Stimulated activated CD8-positive, alpha-beta memory T cell treated with anti-CD3 and anti-CD28 coated beads, Interleukin-15, amount 100 ng/mL, for 48 hours (primary cell): ENCODE measurements around the gene ZNF511.
"Not testable (repeated sequence)": the region's sequence is repeated elsewhere in the genome, so short reads cannot be mapped to it uniquely, and the experiment has no call there.

Source experiments
- DNase-seq, 2 donors: peaks; one replicate each; pipeline ENCODE4 v3.0.0-alpha.2; 2020; ENCODE audit warnings: low read depth in 2 of 2

The ZNF511 gene

GRCh38 chr10:133314911-133315310 lies 6.2 kb downstream of the ZNF511 start:
- no peak for DNase-seq

DNA sequence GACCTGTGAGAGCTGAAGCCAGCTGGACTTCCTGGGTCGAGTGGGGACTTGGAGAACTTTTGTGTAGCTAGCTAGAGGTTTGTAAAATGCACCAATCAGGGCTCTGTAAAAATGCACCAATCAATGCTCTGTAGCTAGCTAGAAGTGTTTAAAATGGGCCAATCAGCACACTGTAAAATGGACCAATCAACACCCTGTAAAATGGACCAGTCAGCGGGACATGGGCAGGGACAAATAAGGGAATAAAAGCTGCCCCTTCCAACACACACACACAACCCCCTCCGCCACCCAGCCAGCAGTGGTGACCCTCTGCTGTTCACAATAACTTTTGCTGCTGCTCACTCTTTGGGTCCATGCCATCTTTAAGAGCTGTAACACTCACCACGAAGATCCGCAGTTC lies 7.1 kb downstream of the ZNF511 start:
- DNase-seq: no peak

DNA sequence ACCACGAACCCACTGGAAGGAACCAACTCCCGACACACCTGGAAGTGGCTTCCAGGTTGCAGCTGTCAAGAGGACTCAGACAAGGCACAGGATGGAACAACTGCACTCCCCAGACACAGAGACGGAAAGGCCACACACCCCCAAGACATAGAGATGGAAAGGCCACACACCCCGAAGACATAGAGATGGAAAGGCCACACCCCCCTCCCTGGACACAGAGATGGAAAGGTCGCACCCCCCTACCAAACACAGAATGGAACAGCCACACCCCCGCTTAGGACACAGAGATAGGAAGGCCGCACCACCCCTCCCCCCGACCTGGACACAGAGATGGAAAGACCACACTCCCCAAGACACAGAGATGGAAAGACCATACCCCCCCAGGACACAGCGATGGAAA lies 7.6 kb downstream of the ZNF511 start:
- DNase-seq: no peak

- no peak for DNase-seq
Observed at GRCh38 chr10:133316732-133317131, 8.0 kb downstream of the ZNF511 start.

DNA sequence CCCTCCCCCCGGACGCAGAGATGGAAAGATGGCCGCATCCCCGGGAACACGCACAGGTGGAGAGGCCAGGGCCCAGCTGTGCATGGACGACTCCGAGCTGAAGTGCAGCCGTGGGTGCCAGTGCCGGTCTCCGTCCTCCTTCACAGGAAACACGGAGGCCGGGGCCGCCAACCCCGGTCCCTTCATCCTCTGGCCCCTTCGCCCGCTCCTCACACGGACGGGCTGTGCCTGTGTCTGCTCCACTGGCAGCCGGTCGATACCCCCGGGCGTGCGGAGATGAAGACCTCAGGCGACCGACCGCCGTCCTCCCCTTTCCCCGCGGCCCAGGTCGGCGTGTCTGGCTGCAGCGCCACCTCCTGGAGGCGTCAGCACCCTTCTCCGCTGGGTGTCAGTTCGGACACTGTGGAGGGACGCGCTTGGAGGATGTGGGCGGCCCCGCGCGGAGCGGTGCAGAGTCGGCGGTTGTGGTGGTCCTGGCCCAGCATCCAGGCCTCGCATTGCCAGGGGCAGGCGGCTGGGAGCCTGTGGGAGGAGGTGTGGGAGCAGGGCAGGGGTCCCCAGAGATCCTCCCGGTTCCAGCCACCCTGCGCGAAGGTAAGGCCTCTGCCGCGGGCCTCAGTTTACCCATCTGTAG lies 9.9 kb downstream of the ZNF511 start:
- peak; percentile 50 to 56 for DNase-seq

DNA sequence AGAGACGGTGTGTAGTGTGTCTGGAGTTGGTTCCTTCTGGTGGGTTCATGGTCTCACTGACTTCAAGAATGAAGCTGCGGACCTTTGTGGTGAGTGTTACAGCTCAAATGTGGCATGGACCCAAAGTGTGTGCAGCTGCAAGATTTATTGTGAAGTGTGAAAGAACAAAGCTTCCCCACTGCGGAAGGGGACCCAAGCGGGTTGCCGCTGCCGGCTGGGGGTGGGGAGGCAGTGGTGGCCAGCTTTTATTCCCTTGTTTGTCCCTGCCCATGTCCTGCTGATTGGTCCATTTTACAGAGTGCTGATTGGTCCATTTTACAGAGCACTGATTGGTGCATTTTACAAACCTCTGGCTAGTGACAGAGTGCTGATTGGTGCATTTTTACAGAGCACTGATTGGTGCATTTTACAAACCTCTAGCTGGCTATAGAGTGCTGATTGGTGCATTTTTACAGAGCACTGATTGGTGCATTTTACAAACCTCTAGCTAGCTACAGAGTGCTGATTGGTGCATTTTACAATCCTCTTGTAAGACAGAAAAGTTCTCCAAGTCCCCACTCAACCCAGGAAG lies 12.2 kb downstream of the ZNF511 start:
- not testable (repeated sequence) for DNase-seq

GRCh38 chr10:133322064-133322709 lies 13.5 kb downstream of the ZNF511 start:
- DNase-seq: not testable (repeated sequence)

DNA sequence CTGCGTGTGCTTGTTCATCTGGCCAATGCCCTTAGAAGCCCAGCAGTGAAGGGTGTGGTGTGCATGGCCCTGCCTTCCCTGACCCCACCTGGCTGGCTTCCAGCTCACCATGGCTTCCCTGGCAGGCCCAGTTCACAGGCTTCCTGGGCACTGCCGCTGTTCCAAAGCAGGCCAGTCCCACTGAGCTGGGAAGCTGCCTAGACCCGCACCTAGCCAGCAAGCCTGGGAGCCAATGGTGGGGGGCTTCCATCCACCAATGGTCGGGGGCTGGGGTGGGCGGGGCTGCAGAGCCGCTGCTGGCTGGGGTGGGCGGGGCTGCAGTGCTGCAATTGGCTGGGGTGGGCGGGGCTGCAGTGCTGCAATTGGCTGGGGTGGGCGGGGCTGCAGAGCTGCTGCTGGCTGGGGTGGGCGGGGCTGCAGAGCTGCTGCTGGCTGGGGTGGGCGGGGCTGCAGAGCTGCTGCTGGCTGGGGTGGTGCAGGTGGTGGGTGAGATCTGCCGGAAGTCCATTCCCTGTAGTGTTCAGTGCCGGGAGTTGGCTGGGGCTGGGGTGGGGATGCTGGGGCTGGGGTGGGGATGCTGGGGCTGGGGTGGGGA lies 15.6 kb downstream of the ZNF511 start:
- peak in 1 of 2 donors; percentile 61 for DNase-seq

GRCh38 chr10:133324857-133325260 lies 16.1 kb downstream of the ZNF511 start:
- DNase-seq: no peak

DNA sequence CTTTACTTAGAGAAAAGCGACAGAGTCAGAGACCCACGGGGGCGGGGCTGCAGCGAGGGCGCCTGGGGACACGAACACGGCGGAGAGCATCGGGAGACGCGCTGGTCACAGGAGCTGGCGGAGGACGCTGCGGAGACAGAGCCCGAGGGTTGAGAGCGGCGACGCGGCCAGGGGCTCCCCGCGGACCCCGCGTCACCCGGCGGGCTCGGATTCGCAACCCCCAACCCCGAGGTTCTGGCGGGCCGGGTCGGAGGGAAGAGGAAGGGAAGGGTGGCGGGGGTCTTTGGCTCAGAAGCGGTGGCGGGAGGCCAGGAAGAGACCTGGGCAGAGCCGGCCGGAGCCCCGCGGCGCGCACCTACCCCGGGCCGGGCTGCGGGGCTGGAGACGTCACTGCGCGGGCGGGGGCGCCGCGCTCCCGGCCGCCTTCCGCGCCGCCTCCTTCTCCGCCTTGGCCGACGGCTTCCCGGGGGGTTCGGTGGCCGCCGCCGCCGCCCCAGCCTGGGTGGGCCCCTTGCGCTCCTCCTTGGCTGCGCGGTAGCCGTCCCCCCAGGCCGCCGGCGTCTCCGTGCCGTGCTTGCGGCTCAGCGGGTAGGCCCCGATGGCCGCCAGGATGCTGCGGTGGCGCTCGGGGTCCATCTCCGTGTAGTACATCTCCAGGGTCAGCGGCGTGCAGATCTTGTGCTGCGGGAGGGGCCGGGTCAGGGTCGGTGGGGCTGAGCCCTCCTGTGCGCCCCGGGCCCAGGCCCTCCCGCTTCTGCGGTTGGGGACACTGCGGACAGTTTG lies 16.9 kb downstream of the ZNF511 start:
- no peak for DNase-seq

- DNase-seq: no peak
Observed at GRCh38 chr10:133326223-133326551, 17.5 kb downstream of the ZNF511 start.

DNA sequence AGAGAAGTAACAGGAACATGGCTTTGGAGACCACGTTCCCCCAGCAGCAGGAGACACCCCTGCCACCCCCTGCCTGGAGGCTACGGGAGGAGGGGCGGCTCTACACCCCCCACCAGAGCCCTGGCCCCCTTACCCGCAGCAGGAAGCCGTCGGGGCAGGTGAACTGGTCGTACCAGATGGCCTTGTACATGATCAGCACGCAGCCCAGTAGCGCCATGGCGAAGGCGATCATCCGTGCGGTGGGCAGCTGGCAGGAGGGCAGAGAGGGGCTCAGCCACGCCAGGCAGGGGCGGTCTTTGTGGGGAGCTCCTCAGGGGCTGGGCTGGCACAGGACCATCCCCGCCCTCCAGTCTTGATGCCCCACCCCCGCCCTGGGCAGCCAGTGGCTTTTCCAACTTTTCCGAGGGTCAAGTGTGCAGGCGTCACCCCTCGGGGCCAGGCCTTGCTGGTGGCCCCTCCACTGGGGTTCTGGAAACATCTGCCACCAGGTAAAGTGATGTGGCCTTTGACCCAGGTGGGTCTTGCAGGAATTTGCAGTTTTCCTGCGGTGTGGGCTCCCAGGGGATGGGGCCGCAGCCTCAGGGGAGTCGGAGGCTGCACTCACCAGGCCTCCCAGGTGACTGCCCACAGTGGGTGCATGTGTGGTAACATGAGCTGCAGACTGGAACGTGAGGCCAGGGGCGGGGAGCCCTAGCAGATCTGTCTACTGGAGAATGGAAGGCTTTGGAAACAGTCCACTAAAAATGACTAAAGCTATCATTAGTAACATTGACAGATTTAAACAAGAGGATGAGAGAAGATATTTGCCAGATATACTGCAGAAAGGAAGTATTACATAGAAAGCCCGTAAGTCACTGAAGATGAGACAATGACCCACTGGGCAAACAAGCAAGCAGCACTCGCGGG lies 18.3 kb downstream of the ZNF511 start:
- no peak for DNase-seq

GRCh38 chr10:133327651-133328357 lies 19.1 kb downstream of the ZNF511 start:
- no peak for DNase-seq

DNA sequence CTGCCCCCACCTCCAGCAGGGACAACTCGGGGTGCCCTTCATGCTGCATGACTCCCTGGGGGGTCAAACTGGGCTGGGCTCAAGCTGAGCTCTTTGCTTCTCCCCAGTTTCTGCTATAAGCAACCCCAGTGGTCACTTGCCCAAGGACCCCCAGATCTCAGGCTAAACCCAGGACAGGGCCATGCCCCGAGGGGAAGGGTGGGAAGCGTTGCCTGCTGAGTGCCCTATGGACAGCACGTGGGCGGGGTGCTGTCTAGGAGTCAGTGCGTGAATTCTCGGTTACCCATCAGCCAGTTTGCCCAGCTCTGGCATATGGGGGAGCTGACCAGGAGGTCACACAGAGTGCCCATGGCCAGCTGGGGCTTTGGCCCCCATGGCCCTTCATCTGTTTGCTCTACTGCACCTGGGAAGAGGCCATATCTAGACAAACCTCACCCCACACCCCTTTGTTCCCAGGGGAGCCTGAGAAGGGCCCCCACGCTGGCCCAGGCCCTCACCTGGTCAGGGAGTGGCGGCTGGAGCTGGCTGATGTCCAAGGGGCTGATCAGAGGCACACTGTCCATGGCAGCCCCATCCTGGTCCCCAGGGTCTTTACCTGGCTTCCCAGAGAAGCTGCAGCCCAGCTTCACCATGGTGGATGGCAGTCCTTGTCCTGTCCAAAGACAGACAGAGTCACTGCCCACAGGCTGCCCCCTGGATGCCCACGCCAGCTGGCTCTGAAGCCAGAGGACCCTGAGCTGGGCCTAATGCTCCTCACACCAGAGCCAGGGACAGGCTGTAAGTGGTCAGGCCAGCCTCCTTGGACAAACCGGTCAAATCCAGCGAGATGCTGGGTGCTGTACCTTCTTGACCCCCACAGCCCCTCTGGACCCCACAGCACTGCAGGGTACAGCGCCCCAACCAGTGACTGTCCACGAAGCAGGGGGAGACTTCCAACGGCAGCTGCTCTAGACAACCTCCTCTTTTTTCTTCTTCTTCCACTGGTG lies 19.9 kb downstream of the ZNF511 start:
- DNase-seq: no peak

GRCh38 chr10:133329491-133330202 lies 20.9 kb downstream of the ZNF511 start:
- peak; percentile 72 to 73 for DNase-seq

DNA sequence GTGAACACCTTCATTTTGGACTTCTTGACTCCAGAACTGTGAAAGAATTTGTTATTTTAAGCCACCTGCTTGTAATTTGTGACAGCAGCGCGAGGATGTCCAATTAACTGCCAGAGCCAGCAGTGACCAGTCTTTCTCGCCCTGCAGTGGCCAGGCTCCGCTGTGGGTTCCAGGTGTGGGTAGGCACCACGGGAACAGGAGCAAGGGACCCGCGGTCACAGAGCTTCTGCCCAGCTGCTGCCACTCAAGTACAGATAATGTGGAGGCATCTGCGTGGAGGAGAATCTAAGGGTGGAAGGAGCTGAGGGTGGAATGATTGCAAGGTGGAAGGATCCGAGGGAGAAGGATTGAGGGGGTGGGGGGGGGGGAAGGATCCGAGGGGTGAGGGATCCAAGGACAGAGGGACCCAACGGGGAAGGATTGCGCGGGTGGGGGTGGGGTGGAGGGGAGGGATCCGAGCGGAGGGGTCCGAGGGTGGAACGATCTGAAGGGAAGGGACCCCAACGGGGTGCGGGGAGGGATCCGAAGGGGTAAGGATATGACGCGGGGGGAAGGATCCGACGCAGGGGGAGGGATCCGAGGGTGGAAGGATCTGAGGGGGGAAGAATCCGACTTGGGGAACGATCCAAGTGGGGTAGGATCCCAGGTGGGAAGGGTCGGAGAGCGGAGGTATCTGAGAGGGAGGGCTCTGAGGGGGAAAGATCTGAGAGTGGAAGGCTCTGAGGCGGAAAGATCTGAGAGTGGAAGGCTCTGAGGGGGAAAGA lies 24.4 kb downstream of the ZNF511 start:
- no peak for DNase-seq

DNA sequence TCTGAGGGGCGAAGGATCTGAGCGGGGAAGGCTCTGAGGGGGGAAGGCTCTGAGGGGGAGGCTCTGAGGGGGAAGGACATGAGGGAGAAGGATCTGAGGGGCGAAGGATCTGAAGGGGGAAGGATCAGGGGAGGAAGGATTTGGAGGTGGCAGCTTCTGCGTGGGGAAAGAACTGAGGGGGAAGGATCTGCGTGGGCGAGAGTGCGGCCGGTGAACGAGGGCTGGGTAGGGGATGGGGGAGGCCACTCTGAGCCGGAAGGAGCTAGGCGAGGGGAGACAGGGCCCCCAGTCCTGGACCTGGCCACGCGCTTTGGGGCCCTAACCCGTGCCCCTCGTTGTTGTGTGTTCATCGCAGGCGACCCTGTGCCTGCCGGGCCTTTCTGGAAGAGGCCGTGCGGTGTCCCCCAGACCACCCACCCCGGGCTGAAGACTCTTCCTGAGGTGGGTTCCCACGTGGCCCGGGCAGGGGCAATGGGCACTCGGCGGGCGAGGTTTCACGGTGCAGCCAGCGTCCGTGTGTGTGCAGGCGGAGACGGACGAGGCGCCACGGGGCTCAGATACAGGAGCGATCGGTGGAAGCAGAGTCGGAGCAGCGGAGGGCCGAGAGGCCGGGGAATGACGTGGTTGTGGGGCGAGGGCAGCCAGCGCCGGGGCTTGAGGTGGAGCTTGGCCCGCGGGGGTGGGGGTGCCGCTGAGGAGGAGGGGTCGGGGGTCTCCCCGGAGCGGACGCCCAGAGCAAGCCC lies 26.0 kb downstream of the ZNF511 start:
- DNase-seq: no peak
